HG03025 (cell line): ENCODE results near the gene BRD3OS.

Source experiments
- ATAC-seq: cut with Tn5 transposase; IDR thresholded peaks from one replicate; pipeline ENCODE4 v1.9.1; 2021; ENCODE audit warnings: mild to moderate bottlenecking, moderate library complexity; ENCODE audit not compliant: unreplicated experiment, low FRiP score

Gene BRD3OS

GRCh38 chr9:134076644-134077043, 51.4 kb downstream of the BRD3OS start:
- ATAC-seq = no peak
